K562 (cell line): ENCODE results near the gene DGUOK. TPM values are rescaled to one million over a fixed set of nuclear protein-coding genes. Genes with fewer than 3 reads are reported as not detected.

Source experiments
- CC2D1A ChIP-seq: fragments of 450-650 bp; IDR thresholded peaks from 2 replicates; pipeline ENCODE4 v1.6.1; 2017; ENCODE audit warnings: mild to moderate bottlenecking
- CHD1 ChIP-seq: fragments of 200-600 bp; sonication (generic); IDR thresholded peaks from one replicate; pipeline ENCODE4 v1.6.1; 2012; ENCODE audit warnings: mild to moderate bottlenecking, moderate library complexity, low read length, inconsistent platforms
- CXXC5 ChIP-seq: fragments of 250-450 bp; sonication (Bioruptor Pico); IDR thresholded peaks from 2 replicates; pipeline ENCODE4 v1.8.0; 2022; ENCODE audit warnings: inconsistent platforms, mild to moderate bottlenecking, moderate library complexity
- EZH2 ChIP-seq: IDR thresholded peaks from 2 replicates; pipeline ENCODE4 v1.6.1; 2012; ENCODE audit warnings: low read depth, mild to moderate bottlenecking, inconsistent platforms, low read length, borderline replicate concordance
- FOSL1 ChIP-seq: fragments of 200-800 bp; sonication (Bioruptor generic); conservative IDR thresholded peaks from 2 replicates; pipeline ENCODE4 v1.6.1; 2016; ENCODE audit warnings: missing genetic modification characterization, missing compliant biosample characterization
- KLF6 ChIP-seq: fragments of 250-450 bp; sonication (Bioruptor Pico); IDR thresholded peaks from 2 replicates; pipeline ENCODE4 v1.4.0; 2020; ENCODE audit warnings: mild to moderate bottlenecking, moderate library complexity, borderline replicate concordance
- L3MBTL2 ChIP-seq: fragments of 450-650 bp; IDR thresholded peaks from 2 replicates; pipeline ENCODE4 v1.6.1; 2016; ENCODE audit warnings: mild to moderate bottlenecking, moderate library complexity
- NBN ChIP-seq: fragments of 450-650 bp; IDR thresholded peaks from 2 replicates; pipeline ENCODE4 v1.6.1; 2016; ENCODE audit warnings: low read depth, mild to moderate bottlenecking
- SRSF1 ChIP-seq: fragments of 200-400 bp; formaldehyde crosslinking; IDR thresholded peaks from 2 replicates; pipeline ENCODE4 v1.6.1; 2017; ENCODE audit warnings: mild to moderate bottlenecking, low read depth, low read length, moderate library complexity
- TAF15 ChIP-seq: fragments of 200-400 bp; formaldehyde crosslinking; IDR thresholded peaks from 2 replicates; pipeline ENCODE4 v1.6.1; 2017; ENCODE audit warnings: mild to moderate bottlenecking, low read depth, low read length, moderate library complexity
- TRIM24 ChIP-seq, 2 experiments: fragments of 450-650 bp; IDR thresholded peaks; 2 replicates each; pipeline ENCODE4 v1.6.1; 2016
- ZNF695 ChIP-seq: fragments of 450-650 bp; formaldehyde crosslinking; IDR thresholded peaks from 2 replicates; pipeline ENCODE4 v1.4.0; 2020; ENCODE audit warnings: mild to moderate bottlenecking, moderate library complexity
- ZNF75A ChIP-seq: fragments of 450-650 bp; formaldehyde crosslinking; IDR thresholded peaks from 2 replicates; pipeline ENCODE4 v1.4.0; 2020; ENCODE audit warnings: mild to moderate bottlenecking
- polyA plus RNA-seq, 8 experiments: library from polyadenylated mRNA; depleted of rRNA in 4 of 8; stranded (reverse) in 5 of 8; unstranded in 3 of 8; fragments of >200 nt; fragmentation: Nextera tagmentation in 2 of 8; fragmentation: Illumina TruSeq in 1 of 8; extraction: Ambion mirVana in 2 of 8; extraction: Trizol in 1 of 8; gene quantifications; 2 replicates each; pipeline versions ENCODE4 v1.2.1 to v1.2.3, GENCODE V29; 2011 to 2014; ENCODE audit warnings: inconsistent platforms in 1 of 8, missing spikeins in 1 of 8
- total RNA-seq, 7 experiments: library from RNA; depleted of rRNA in 6 of 7; stranded (reverse); fragments of >200 nt in 6 of 7; fragmentation: Illumina TruSeq in 2 of 7; extraction: Trizol in 2 of 7; gene quantifications; 2 replicates each; pipeline versions ENCODE4 v1.2.1 to v1.2.3, GENCODE V29; 2011 to 2021; ENCODE audit warnings: low replicate concordance in 1 of 7
- TF ChIP-seq, protein P1 (sequence below): sonication (generic); formaldehyde crosslinking; IDR thresholded peaks from 2 replicates; pipeline ENCODE4 v1.8.1; 2023; ENCODE audit warnings: mild to moderate bottlenecking, missing genetic modification reagents
- TF ChIP-seq, protein P2 (sequence below): fragments of 450-650 bp; IDR thresholded peaks from 2 replicates; pipeline ENCODE4 v1.6.1; 2017; ENCODE audit warnings: mild to moderate bottlenecking, moderate library complexity
- TF ChIP-seq, protein P3 (sequence below): fragments of 450-650 bp; IDR thresholded peaks from 2 replicates; pipeline ENCODE4 v1.6.1; 2017; ENCODE audit warnings: antibody characterized with exemption, mild to moderate bottlenecking
- TF ChIP-seq, protein P4 (sequence below): sonication (generic); formaldehyde crosslinking; IDR thresholded peaks from 2 replicates; pipeline ENCODE4 v1.8.1; 2022; ENCODE audit warnings: missing genetic modification reagents

The DGUOK gene
- total and polyA plus RNA-seq, 9 of the 15 experiments (the other 6 are each of a cell fraction or from before 2014, with no cell fraction given): 67.0 to 288 (median 126) TPM

DNA sequence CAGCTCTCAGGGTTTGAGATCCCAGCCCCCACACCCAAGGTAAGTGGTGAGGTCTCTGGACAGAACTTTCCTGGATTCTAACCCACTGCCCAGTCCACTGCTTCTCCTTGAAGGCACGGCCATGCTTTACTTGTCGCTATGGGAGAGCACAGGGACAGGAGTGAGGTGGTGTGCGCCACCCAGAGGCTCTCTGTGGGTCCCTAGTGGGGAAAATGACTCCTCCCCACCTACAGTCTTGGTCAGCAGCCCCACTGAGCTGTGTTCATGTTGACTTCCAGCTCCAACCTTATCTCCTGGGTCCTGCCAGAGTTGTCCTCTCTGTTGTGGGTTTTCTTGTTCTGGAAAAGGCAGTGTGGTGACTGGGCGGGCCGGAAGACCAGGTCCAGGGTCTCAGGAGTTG, 69.1 kb downstream of the DGUOK start (continued):
- TF ChIP-seq NBN: no peak
- TF ChIP-seq ZNF695 (CRISPR knock-in tag): no peak
- TF ChIP-seq, protein P1, sequence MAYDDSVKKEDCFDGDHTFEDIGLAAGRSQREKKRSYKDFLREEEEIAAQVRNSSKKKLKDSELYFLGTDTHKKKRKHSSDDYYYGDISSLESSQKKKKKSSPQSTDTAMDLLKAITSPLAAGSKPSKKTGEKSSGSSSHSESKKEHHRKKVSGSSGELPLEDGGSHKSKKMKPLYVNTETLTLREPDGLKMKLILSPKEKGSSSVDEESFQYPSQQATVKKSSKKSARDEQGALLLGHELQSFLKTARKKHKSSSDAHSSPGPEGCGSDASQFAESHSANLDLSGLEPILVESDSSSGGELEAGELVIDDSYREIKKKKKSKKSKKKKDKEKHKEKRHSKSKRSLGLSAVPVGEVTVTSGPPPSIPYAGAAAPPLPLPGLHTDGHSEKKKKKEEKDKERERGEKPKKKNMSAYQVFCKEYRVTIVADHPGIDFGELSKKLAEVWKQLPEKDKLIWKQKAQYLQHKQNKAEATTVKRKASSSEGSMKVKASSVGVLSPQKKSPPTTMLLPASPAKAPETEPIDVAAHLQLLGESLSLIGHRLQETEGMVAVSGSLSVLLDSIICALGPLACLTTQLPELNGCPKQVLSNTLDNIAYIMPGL (CRISPR knock-in tag): no peak
- TF ChIP-seq FOSL1 (tag): peak; percentile 27; the same call in 1 of the 2 replicates
- TF ChIP-seq TAF15: no peak
- no peak for TF ChIP-seq CHD1
- no peak for TF ChIP-seq KLF6
- TF ChIP-seq, protein P2, sequence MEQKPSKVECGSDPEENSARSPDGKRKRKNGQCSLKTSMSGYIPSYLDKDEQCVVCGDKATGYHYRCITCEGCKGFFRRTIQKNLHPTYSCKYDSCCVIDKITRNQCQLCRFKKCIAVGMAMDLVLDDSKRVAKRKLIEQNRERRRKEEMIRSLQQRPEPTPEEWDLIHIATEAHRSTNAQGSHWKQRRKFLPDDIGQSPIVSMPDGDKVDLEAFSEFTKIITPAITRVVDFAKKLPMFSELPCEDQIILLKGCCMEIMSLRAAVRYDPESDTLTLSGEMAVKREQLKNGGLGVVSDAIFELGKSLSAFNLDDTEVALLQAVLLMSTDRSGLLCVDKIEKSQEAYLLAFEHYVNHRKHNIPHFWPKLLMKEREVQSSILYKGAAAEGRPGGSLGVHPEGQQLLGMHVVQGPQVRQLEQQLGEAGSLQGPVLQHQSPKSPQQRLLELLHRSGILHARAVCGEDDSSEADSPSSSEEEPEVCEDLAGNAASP: no peak
- 0 out of 2 replicates have a peak, but pooled peaks have one; percentile 33 for TF ChIP-seq CC2D1A
- TF ChIP-seq, protein P3, sequence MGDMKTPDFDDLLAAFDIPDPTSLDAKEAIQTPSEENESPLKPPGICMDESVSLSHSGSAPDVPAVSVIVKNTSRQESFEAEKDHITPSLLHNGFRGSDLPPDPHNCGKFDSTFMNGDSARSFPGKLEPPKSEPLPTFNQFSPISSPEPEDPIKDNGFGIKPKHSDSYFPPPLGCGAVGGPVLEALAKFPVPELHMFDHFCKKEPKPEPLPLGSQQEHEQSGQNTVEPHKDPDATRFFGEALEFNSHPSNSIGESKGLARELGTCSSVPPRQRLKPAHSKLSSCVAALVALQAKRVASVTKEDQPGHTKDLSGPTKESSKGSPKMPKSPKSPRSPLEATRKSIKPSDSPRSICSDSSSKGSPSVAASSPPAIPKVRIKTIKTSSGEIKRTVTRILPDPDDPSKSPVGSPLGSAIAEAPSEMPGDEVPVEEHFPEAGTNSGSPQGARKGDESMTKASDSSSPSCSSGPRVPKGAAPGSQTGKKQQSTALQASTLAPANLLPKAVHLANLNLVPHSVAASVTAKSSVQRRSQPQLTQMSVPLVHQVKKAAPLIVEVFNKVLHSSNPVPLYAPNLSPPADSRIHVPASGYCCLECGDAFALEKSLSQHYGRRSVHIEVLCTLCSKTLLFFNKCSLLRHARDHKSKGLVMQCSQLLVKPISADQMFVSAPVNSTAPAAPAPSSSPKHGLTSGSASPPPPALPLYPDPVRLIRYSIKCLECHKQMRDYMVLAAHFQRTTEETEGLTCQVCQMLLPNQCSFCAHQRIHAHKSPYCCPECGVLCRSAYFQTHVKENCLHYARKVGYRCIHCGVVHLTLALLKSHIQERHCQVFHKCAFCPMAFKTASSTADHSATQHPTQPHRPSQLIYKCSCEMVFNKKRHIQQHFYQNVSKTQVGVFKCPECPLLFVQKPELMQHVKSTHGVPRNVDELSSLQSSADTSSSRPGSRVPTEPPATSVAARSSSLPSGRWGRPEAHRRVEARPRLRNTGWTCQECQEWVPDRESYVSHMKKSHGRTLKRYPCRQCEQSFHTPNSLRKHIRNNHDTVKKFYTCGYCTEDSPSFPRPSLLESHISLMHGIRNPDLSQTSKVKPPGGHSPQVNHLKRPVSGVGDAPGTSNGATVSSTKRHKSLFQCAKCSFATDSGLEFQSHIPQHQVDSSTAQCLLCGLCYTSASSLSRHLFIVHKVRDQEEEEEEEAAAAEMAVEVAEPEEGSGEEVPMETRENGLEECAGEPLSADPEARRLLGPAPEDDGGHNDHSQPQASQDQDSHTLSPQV: peak; percentile 71; the same call in 1 of the 2 replicates
- TF ChIP-seq L3MBTL2: peak; percentile 51; the same call in 1 of the 2 replicates
- no peak for TF ChIP-seq ZNF75A (CRISPR knock-in tag)
- TF ChIP-seq SRSF1: no peak
- TF ChIP-seq TRIM24 (IDR thresholded peaks at IDR 0.05): no peak
- TF ChIP-seq, protein P4, sequence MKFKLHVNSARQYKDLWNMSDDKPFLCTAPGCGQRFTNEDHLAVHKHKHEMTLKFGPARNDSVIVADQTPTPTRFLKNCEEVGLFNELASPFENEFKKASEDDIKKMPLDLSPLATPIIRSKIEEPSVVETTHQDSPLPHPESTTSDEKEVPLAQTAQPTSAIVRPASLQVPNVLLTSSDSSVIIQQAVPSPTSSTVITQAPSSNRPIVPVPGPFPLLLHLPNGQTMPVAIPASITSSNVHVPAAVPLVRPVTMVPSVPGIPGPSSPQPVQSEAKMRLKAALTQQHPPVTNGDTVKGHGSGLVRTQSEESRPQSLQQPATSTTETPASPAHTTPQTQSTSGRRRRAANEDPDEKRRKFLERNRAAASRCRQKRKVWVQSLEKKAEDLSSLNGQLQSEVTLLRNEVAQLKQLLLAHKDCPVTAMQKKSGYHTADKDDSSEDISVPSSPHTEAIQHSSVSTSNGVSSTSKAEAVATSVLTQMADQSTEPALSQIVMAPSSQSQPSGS (CRISPR knock-in tag): no peak
- no peak for TF ChIP-seq CXXC5
- no peak for TF ChIP-seq EZH2
